ELR (cell line): ENCODE data around the gene CIAPIN1.

ENCODE experiments used
- DNase-seq: peaks from one replicate; pipeline ENCODE4 v3.0.0-alpha.2; 2015; ENCODE audit warnings: low read depth

CIAPIN1 gene

DNA sequence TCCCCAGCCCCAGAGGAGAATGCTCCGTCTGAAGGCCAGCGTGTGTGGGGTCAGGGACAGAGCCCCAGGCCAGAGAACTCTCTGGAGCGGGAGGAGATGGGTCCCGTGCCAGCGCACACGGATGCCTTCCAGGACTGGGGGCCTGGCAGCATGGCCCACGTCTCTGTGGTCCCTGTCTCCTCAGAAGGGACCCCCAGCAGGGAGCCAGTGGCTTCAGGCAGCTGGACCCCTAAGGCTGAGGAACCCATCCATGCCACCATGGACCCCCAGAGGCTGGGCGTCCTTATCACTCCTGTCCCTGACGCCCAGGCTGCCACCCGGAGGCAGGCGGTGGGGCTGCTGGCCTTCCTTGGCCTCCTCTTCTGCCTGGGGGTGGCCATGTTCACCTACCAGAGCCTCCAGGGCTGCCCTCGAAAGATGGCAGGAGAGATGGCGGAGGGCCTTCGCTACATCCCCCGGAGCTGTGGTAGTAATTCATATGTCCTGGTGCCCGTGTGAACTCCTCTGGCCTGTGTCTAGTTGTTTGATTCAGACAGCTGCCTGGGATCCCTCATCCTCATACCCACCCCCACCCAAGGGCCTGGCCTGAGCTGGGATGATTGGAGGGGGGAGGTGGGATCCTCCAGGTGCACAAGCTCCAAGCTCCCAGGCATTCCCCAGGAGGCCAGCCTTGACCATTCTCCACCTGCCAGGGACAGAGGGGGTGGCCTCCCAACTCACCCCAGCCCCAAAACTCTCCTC lies 64.5 kb downstream of the CIAPIN1 start:
- DNase-seq, result no peak

DNA sequence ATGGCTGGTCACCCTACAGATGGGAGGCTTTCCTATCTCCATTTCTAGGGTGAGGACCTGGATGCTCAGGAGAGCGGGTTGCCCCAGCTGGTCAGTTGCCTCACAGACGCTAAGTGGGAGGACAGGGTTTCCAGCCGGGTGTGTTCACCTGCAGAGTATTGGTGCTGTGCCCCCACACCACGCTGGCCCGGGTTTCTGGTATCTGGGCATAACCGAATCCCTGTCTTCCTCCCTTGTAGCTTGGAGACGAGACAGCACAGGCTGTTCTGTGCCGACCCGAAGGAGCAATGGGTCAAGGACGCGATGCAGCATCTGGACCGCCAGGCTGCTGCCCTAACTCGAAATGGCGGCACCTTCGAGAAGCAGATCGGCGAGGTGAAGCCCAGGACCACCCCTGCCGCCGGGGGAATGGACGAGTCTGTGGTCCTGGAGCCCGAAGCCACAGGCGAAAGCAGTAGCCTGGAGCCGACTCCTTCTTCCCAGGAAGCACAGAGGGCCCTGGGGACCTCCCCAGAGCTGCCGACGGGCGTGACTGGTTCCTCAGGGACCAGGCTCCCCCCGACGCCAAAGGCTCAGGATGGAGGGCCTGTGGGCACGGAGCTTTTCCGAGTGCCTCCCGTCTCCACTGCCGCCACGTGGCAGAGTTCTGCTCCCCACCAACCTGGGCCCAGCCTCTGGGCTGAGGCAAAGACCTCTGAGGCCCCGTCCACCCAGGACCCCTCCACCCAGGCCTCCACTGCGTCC lies 65.2 kb downstream of the CIAPIN1 start:
- DNase-seq, result no peak

- peak; percentile 32 for DNase-seq
These were observed 66.3 kb downstream of the CIAPIN1 start for GRCh38 chr16:57380671-57381462.

DNA sequence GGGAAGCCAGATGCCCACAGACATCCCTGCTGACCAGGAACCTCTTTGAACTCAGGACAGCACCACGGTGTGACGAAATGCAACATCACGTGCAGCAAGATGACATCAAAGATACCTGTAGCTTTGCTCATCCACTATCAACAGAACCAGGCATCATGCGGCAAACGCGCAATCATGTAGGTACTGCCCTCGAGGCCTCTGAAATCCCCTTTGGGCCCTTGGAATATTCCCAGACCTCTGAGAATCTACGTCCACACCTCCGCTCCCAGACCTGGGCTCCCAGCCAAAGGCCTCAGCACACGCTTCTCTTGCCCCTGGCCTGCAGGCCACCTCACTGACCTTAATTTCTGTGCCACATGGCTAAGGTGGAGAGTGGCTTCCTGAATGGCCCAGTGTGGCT lies 67.6 kb downstream of the CIAPIN1 start:
- no peak for DNase-seq
